CD4-positive, alpha-beta memory T cell (primary cell): ENCODE data around the gene MAPK11. TPM values are rescaled to one million over a fixed set of nuclear protein-coding genes. Genes with fewer than 3 reads are reported as not detected.

ENCODE experiments used
- CTCF ChIA-PET: fragments of 350-600 bp; sonication (Branson Sonifier 250); formaldehyde crosslinking; loops from one replicate; lab custom pipeline; 2021; ENCODE audit warnings: inconsistent platforms; ENCODE audit not compliant: partially characterized antibody; lab: Charles Lee
- POLR2A ChIA-PET: fragments of 350-600 bp; sonication (Branson Sonifier 250); formaldehyde crosslinking; loops from one replicate; lab custom pipeline; 2021; ENCODE audit not compliant: partially characterized antibody; lab: Charles Lee
- DNase-seq, 5 donors: peaks; one replicate each; pipeline versions ENCODE4 v3.0.0 to v3.0.0-alpha.2; 2020 to 2022; ENCODE audit warnings: mixed read lengths in 1 of 5
- H3K27ac ChIP-seq: one replicate; pipeline ENCODE4 v1.7.0; 2013; ENCODE audit warnings: low read depth, low read length
- H3K27me3 ChIP-seq: 2 replicates; pipeline ENCODE4 v1.7.0; 2013; ENCODE audit warnings: mild to moderate bottlenecking, low read length, moderate library complexity; ENCODE audit not compliant: insufficient read depth
- H3K36me3 ChIP-seq: 2 replicates; pipeline ENCODE4 v1.7.0; 2013; ENCODE audit warnings: mild to moderate bottlenecking, low read length, moderate library complexity; ENCODE audit not compliant: insufficient read depth
- H3K4me1 ChIP-seq: 2 replicates; pipeline ENCODE4 v1.7.0; 2013; ENCODE audit warnings: mild to moderate bottlenecking, low read length, moderate library complexity; ENCODE audit not compliant: insufficient read depth
- H3K4me3 ChIP-seq, 2 donors: one replicate each; pipeline ENCODE4 v1.7.0; 2013; ENCODE audit warnings: low read length in 2 of 2, mild to moderate bottlenecking in 1 of 2
- H3K9me3 ChIP-seq, 2 donors: one replicate each; pipeline ENCODE4 v1.7.0; 2013; ENCODE audit warnings: low read length in 2 of 2, control low read depth in 1 of 2; ENCODE audit not compliant: control insufficient read depth in 1 of 2
- H3K27ac Mint-ChIP-seq, 7 donors: one replicate each; pipeline ENCODE4 v1.8.0; 2020 to 2021; ENCODE audit warnings: mixed read lengths in 7 of 7, mild to moderate bottlenecking in 6 of 7, inconsistent platforms in 3 of 7, moderate library complexity in 3 of 7
- H3K27me3 Mint-ChIP-seq, 2 donors: one replicate each; pipeline ENCODE4 v1.8.0; 2020 to 2021; ENCODE audit warnings: mixed read lengths in 2 of 2
- H3K36me3 Mint-ChIP-seq, 2 donors: one replicate each; pipeline ENCODE4 v1.8.0; 2020 to 2021; ENCODE audit warnings: mixed read lengths in 2 of 2, inconsistent platforms in 1 of 2, mild to moderate bottlenecking in 1 of 2
- H3K4me1 Mint-ChIP-seq, 4 donors: one replicate each; pipeline ENCODE4 v1.8.0; 2020 to 2021; ENCODE audit warnings: mixed read lengths in 4 of 4, mild to moderate bottlenecking in 1 of 4
- H3K4me3 Mint-ChIP-seq, 8 donors: one replicate each; pipeline ENCODE4 v1.8.0; 2020 to 2021; ENCODE audit warnings: mixed read lengths in 8 of 8, mild to moderate bottlenecking in 7 of 8, moderate library complexity in 6 of 8, inconsistent platforms in 3 of 8
- H3K9me3 Mint-ChIP-seq, 8 donors: one replicate each; pipeline ENCODE4 v1.8.0; 2020 to 2021; ENCODE audit warnings: mixed read lengths in 8 of 8, mild to moderate bottlenecking in 5 of 8, inconsistent platforms in 3 of 8, moderate library complexity in 1 of 8
- intact Hi-C: fragments of 100-400 bp; cut with micrococcal nuclease; formaldehyde crosslinking; loops from one replicate; pipeline ENCODE4 v1.15.1; 2023
- polyA plus RNA-seq, 2 donors: library from polyadenylated mRNA; unstranded; fragments of 300-500 nt; fragmentation: Illumina TruSeq; gene quantifications; one replicate each; pipeline ENCODE4 v1.2.3, GENCODE V29; 2021
- total RNA-seq, 2 experiments: library from RNA; stranded (reverse); gene quantifications; one replicate each; pipeline ENCODE4 v1.2.3, GENCODE V29; 2021

MAPK11 gene
- total and polyA plus RNA-seq, 4 experiments from 2014 or later: 0.10 to 1.7 (median 1.1) TPM

GRCh38 chr22:50316114-50317065, 46.2 kb upstream of the MAPK11 start:
- Mint-ChIP-seq H3K4me1 (peaks cover 6 to 18% (median 12%) of the 10 kb centered on the region in 4 donors), H3K27ac (no peak overlapping the region), H3K4me3 (no peak overlapping the region), H3K27me3 (no peaks in the 10 kb centered on the region), H3K36me3 (no peaks in the 10 kb centered on the region), H3K9me3 (no peaks in the 10 kb centered on the region)
- no peak overlapping the region for H3K27ac ChIP-seq
- intact Hi-C loops: no loop called here
- H3K4me1 ChIP-seq: peaks cover 19% of the 10 kb centered on the region
- H3K36me3 ChIP-seq: no peaks in the 10 kb centered on the region
- POLR2A ChIA-PET: interaction anchor here (2.7 kb wide), 1 partner anchor 8 kb away, joined by 9 read pairs; no protein-coding TSS in a partner anchor
- peak in 1 of 5 donors; percentile 31 for DNase-seq
- no peaks in the 10 kb centered on the region for H3K9me3 ChIP-seq
- CTCF ChIA-PET: interaction anchor here (0.8 to 2.9 kb wide), 2 partner anchors 11 to 75 kb away, joined by 3 to 15 read pairs; partner anchors contain the start of gene DENND6B
- H3K4me3 ChIP-seq: no peak overlapping the region
- H3K27me3 ChIP-seq: no peaks in the 10 kb centered on the region

GRCh38 chr22:50315289-50316113, 45.3 kb upstream of the MAPK11 start:
- H3K9me3 Mint-ChIP-seq: no peaks in the 10 kb centered on the region
- CTCF ChIA-PET: interaction anchor here (0.8 to 2.9 kb wide), 3 partner anchors 12 to 74 kb away, joined by 3 to 15 read pairs (median 8); partner anchors contain the start of gene DENND6B
- H3K27me3 Mint-ChIP-seq: no peaks in the 10 kb centered on the region
- H3K36me3 Mint-ChIP-seq: no peaks in the 10 kb centered on the region
- H3K27ac Mint-ChIP-seq: peak overlapping the region in 5 of 7 donors; percentile 60 to 86 (median 64)
- no peaks in the 10 kb centered on the region for H3K27me3 ChIP-seq
- H3K9me3 ChIP-seq: no peaks in the 10 kb centered on the region
- intact Hi-C loops: no loop called here
- no peaks in the 10 kb centered on the region for H3K36me3 ChIP-seq
- peaks cover 6 to 18% (median 12%) of the 10 kb centered on the region in 4 donors for H3K4me1 Mint-ChIP-seq
- H3K27ac ChIP-seq: peak overlapping the region; percentile 30
- no peak overlapping the region for H3K4me3 ChIP-seq
- POLR2A ChIA-PET: interaction anchor here (1.3 to 2.7 kb wide), 5 partner anchors 9 to 210 kb away, joined by 4 to 9 read pairs (median 6); partner anchors contain the start of genes DENND6B, HDAC10 and SCO2
- H3K4me1 ChIP-seq: peaks cover 19% of the 10 kb centered on the region
- peak in 1 of 5 donors; percentile 35 for DNase-seq
- H3K4me3 Mint-ChIP-seq: peak overlapping the region; percentile 12 to 79 (median 64)

- Mint-ChIP-seq H3K4me3 (peak overlapping the region; percentile 81 to 96 (median 87)), H3K36me3 (no peaks in the 10 kb centered on the region), H3K9me3 (no peaks in the 10 kb centered on the region), H3K27me3 (no peaks in the 10 kb centered on the region), H3K4me1 (peaks cover 6 to 18% (median 12%) of the 10 kb centered on the region in 4 donors), H3K27ac (peak overlapping the region; percentile 40 to 97 (median 91))
- peak overlapping the region; percentile 30 for H3K27ac ChIP-seq
- H3K27me3 ChIP-seq: no peaks in the 10 kb centered on the region
- DNase-seq: peak; percentile 54 to 72 (median 60)
- no peaks in the 10 kb centered on the region for H3K9me3 ChIP-seq
- intact Hi-C loops: loop anchor here (1.0 kb wide), 1 partner anchor 28 kb away; no protein-coding TSS in a partner anchor
- H3K4me1 ChIP-seq: peaks cover 19% of the 10 kb centered on the region
- H3K36me3 ChIP-seq: no peaks in the 10 kb centered on the region
- peak overlapping the region; percentile 28 to 36 for H3K4me3 ChIP-seq
- ChIA-PET CTCF (interaction anchor here (0.9 to 2.9 kb wide), 3 partner anchors 13 to 62 kb away, joined by 4 to 15 read pairs (median 8); partner anchors contain the start of gene DENND6B), POLR2A (interaction anchor here (0.8 to 2.7 kb wide), 10 partner anchors 10 to 306 kb away, joined by 3 to 9 read pairs (median 4); partner anchors contain the start of genes DENND6B, HDAC10 and SCO2)
Measured at GRCh38 chr22:50314455-50315288, 44.5 kb upstream of the MAPK11 start.

- Mint-ChIP-seq H3K4me3 (peak overlapping the region; percentile 81 to 96 (median 87)), H3K36me3 (no peaks in the 10 kb centered on the region), H3K4me1 (peaks cover 6 to 18% (median 12%) of the 10 kb centered on the region in 4 donors), H3K9me3 (no peaks in the 10 kb centered on the region), H3K27me3 (no peaks in the 10 kb centered on the region), H3K27ac (peak overlapping the region; percentile 40 to 97 (median 91))
- Histone ChIP-seq H3K9me3 (no peaks in the 10 kb centered on the region), H3K27me3 (no peaks in the 10 kb centered on the region), H3K4me3 (peak overlapping the region in 1 of 2 donors; percentile 28), H3K4me1 (peaks cover 19% of the 10 kb centered on the region), H3K27ac (peak overlapping the region; percentile 30), H3K36me3 (no peaks in the 10 kb centered on the region)
- ChIA-PET CTCF (interaction anchor here (0.5 to 2.9 kb wide), 4 partner anchors 14 to 61 kb away, joined by 3 to 15 read pairs (median 6); partner anchors contain the start of gene DENND6B), POLR2A (interaction anchor here (0.6 to 2.7 kb wide), 10 partner anchors 11 to 307 kb away, joined by 3 to 9 read pairs (median 4); partner anchors contain the start of genes HDAC10 and SCO2)
- no peak for DNase-seq
- intact Hi-C loops: loop anchor here (1.0 kb wide), 1 partner anchor 28 kb away; no protein-coding TSS in a partner anchor
Measured at GRCh38 chr22:50314081-50314454, 43.9 kb upstream of the MAPK11 start.

GRCh38 chr22:50313600-50313999, 43.4 kb upstream of the MAPK11 start:
- ChIA-PET POLR2A (interaction anchor here (0.6 to 2.7 kb wide), 8 partner anchors 11 to 308 kb away, joined by 3 to 9 read pairs (median 4); partner anchors contain the start of gene SCO2), CTCF (interaction anchor here (0.5 to 1.9 kb wide), 3 partner anchors 28 to 61 kb away, joined by 3 to 8 read pairs (median 4); no protein-coding TSS in a partner anchor)
- H3K27ac Mint-ChIP-seq: peak overlapping the region in 2 of 7 donors; percentile 77 to 79
- no peaks in the 10 kb centered on the region for H3K36me3 ChIP-seq
- H3K4me3 ChIP-seq: no peak overlapping the region
- H3K4me3 Mint-ChIP-seq: peak overlapping the region in 1 of 8 donors; percentile 96
- H3K9me3 Mint-ChIP-seq: no peaks in the 10 kb centered on the region
- no peaks in the 10 kb centered on the region for H3K27me3 ChIP-seq
- peaks cover 19% of the 10 kb centered on the region for H3K4me1 ChIP-seq
- H3K27me3 Mint-ChIP-seq: peaks cover 0 to 2% of the 10 kb centered on the region in 2 donors
- H3K9me3 ChIP-seq: no peaks in the 10 kb centered on the region
- peaks cover 6 to 22% (median 12%) of the 10 kb centered on the region in 4 donors for H3K4me1 Mint-ChIP-seq
- no peak overlapping the region for H3K27ac ChIP-seq
- DNase-seq: peak in 1 of 5 donors; percentile 24
- no peaks in the 10 kb centered on the region for H3K36me3 Mint-ChIP-seq
- intact Hi-C loops: no loop called here

- Histone ChIP-seq H3K36me3 (no peaks in the 10 kb centered on the region), H3K4me1 (peaks cover 19% of the 10 kb centered on the region), H3K9me3 (no peaks in the 10 kb centered on the region), H3K27me3 (no peaks in the 10 kb centered on the region), H3K27ac (no peak overlapping the region), H3K4me3 (no peak overlapping the region)
- DNase-seq: peak in 1 of 5 donors; percentile 7
- ChIA-PET CTCF (no interaction called here), POLR2A (interaction anchor here (1.0 to 1.9 kb wide), 2 partner anchors 157 to 308 kb away, joined by 3 to 6 read pairs; no protein-coding TSS in a partner anchor)
- intact Hi-C loops: no loop called here
- H3K27ac Mint-ChIP-seq: no peak overlapping the region
- H3K4me1 Mint-ChIP-seq: peaks cover 6 to 22% (median 12%) of the 10 kb centered on the region in 4 donors
- no peaks in the 10 kb centered on the region for H3K9me3 Mint-ChIP-seq
- no peak overlapping the region for H3K4me3 Mint-ChIP-seq
- H3K27me3 Mint-ChIP-seq: peaks cover 0 to 2% of the 10 kb centered on the region in 2 donors
- no peaks in the 10 kb centered on the region for H3K36me3 Mint-ChIP-seq
Measured at GRCh38 chr22:50313021-50313420, 42.8 kb upstream of the MAPK11 start.
